Measurements from ENCODE around the gene PTEN.

The PTEN gene

GRCh38 chr10:87925570-87925969 is 62.1 kb downstream of the PTEN start:
- DNase-seq = no peak

- no peak for DNase-seq
Observed at GRCh38 chr10:87927091-87927490, 63.7 kb downstream of the PTEN start.

- no peak for DNase-seq
Observed at GRCh38 chr10:87928996-87929395, 65.6 kb downstream of the PTEN start.

GRCh38 chr10:87930141-87930540 is 66.7 kb downstream of the PTEN start:
- no peak for DNase-seq

DNA sequence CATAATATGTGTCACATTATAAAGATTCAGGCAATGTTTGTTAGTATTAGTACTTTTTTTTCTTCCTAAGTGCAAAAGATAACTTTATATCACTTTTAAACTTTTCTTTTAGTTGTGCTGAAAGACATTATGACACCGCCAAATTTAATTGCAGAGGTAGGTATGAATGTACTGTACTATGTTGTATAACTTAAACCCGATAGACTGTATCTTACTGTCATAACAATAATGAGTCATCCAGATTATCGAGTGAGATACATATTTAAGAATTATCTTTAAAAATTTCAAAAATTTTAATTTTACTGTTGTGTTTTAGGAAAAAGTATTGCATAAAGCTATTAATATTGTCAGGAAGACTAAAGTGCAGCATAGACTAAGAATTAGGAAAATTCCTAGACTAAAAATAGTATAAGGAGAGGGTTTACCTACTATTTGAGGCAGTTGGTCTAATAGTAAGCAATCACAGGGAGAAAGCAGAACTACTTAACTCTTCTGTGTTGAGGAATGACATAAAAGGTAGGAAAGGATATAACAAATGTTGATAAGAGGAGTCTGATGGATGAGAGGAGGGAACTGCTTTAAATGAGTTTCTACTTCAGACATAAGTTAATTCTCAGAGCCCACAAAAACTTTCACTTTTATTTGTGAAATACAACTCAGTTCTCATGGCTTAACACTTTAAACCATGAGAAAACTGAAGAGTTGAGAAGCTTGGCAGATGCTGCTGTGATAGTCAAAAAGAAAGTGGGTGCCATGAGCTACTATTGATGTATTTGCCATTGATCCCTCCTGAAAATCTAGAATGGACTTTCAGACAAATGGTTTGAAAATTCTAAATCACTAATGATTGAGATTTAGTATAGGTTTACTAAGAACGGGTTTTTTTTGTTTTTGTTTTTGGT is 67.8 kb downstream of the PTEN start:
- no peak for DNase-seq

DNA sequence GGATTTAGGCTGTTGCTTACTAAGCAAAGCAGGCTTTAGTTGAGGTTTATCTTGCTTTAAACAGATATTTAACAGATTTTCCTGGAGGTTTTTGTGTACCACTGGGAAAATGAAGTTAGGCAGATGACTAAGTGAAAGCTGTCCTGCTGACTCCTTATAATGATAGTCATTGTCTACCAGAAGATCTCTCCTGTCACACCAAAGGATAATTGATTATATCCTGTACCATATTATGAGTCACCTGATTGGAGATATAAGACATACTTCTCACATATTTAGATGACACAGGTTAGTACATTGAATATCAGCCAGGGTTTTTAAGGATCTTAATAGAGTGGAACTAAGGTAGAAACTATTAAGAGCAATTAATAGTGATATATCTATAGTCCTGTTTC is 68.4 kb downstream of the PTEN start:
- no peak for DNase-seq

- DNase-seq = no peak
Observed at GRCh38 chr10:87935290-87936141, 72.1 kb downstream of the PTEN start.

GRCh38 chr10:87940210-87940609 is 76.8 kb downstream of the PTEN start:
- no peak for DNase-seq

- no peak for DNase-seq
Observed at GRCh38 chr10:87942884-87943527, 79.6 kb downstream of the PTEN start.

GRCh38 chr10:87945984-87946383 is 82.6 kb downstream of the PTEN start:
- no peak for DNase-seq

- no peak for DNase-seq
Observed at GRCh38 chr10:87952612-87953011, 89.2 kb downstream of the PTEN start.

DNA sequence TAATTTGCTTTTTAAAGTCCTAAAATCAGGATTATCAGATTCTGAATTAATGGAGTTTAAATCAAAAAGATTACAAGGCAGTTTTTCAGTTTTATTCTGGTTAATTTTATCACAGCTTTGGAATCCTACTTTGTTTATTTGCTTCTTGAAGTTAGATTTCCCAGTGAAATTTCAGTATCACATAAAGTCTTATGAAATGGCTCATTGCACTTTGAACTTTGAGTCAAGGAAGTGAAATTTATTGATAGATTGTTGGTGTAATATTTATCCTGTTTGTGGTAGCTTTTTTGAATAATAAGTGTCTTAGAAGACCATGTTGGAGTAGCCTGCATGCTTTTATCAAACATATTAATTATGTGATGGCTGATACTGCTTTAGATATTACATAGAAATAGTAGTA is 92.6 kb downstream of the PTEN start:
- DNase-seq = no peak

DNA sequence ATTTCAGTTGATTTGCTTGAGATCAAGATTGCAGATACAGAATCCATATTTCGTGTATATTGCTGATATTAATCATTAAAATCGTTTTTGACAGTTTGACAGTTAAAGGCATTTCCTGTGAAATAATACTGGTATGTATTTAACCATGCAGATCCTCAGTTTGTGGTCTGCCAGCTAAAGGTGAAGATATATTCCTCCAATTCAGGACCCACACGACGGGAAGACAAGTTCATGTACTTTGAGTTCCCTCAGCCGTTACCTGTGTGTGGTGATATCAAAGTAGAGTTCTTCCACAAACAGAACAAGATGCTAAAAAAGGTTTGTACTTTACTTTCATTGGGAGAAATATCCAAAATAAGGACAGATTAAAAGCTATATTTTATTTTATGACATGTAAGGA is 94.3 kb downstream of the PTEN start:
- no peak for DNase-seq

DNA sequence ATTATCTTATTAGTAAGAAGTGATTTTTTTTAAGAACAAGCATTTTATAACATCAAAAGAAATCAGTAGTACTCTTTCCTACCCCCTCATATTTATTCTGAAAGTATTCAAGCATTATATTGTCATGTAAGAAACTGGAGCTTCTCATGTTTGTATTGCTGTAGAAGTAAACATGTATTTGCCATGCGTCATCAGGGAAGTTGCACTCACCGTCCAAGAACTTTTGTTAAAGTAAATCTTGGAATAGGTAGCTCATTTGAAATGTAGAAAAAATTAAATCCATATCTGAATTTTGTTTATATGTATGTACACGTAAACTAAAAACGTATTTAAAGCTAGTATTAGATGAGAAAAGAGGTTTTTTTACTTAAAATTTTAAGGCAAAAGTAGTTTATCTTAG is 96.8 kb downstream of the PTEN start:
- DNase-seq = no peak

- DNase-seq = no peak
Observed at GRCh38 chr10:87961314-87961713, 97.9 kb downstream of the PTEN start.

DNA sequence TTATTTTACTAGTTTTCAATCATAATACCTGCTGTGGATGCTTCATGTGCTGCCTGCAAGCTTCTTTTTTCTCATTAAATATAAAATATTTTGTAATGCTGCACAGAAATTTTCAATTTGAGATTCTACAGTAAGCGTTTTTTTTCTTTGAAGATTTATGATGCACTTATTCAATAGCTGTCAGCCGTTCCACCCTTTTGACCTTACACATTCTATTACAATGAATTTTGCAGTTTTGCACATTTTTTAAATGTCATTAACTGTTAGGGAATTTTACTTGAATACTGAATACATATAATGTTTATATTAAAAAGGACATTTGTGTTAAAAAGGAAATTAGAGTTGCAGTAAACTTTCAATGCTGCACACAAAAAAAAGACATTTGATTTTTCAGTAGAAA is 103.0 kb downstream of the PTEN start:
- DNase-seq = no peak

GRCh38 chr10:87973635-87974034 is 110.2 kb downstream of the PTEN start:
- DNase-seq = no peak

- DNase-seq = no peak
Observed at GRCh38 chr10:87974130-87974529, 110.7 kb downstream of the PTEN start.

- no peak for DNase-seq
Observed at GRCh38 chr10:87974769-87975168, 111.3 kb downstream of the PTEN start.

DNA sequence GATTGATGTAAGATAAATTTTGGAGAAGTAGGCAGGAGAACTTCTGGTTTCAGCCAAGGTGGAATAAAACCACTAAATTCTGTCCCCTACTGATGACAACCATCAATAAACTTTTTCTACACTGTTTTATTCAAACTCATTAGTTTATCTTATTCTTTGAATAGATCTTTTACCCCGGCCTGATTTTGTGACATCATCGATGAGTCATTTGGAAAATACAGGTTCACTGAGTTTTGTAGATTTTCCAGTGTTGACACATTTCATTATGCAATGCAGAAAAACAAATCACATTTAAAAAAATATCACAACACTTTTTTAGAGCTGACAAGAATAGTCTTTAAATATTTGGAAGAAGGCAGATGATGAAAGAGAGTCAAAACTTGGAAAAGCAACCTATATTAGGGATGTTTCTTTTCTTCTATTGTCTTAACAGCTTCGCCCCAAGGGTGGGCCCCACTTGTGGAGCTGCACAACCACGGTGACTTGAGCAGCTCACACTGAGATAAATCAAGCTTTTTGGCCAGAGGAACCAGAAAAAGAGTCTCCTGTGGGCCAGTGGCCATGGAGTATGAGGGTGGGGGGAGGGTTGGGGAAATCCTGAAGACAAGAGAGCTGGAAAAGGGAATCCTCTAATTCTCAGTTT is 112.8 kb downstream of the PTEN start:
- DNase-seq = no peak

- DNase-seq = no peak
Observed at GRCh38 chr10:87978166-87978565, 114.7 kb downstream of the PTEN start.

DNA sequence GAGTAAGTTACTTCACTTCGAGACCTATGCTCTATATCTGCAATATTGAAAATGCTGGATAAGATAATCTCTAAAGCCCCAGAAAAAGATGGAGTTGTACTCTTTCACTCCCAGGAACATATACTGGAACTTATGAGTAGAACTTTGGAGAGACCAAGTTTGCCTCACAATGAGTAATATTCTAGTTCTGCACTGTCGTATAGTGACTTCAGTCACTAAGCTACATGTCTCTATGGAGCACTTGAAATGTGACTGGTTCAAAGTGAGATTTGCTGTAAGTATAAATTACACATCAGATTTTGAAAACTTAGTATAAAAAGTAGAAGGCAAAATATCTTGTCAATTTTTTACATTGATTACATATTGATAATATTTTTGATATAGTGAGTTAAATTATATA is 116.4 kb downstream of the PTEN start:
- DNase-seq = no peak

- no peak for DNase-seq
Observed at GRCh38 chr10:87983716-87984115, 120.3 kb downstream of the PTEN start.
